GM13977 (cell line): ENCODE data around the gene NFE2L1.
"Not testable (repeated sequence)": the region's sequence is repeated elsewhere in the genome, so short reads cannot be mapped to it uniquely, and the experiment has no call there.

Experiments used
- DNase-seq: peaks from one replicate; pipeline ENCODE4 v3.0.0; 2012; ENCODE audit warnings: low spot score
- in situ Hi-C: fragments of 300-500 bp; cut with MboI; formaldehyde crosslinking; loops from one replicate; pipeline ENCODE4 v1.12.0; 2022; ENCODE audit warnings: low sequenced_read_pairs, low pct_unique_long_range_greater_than_20kb, mixed read lengths, inconsistent platforms; ENCODE audit not compliant: unreplicated experiment
- TF ChIP-seq, protein P1 (sequence below): IDR thresholded peaks from 2 replicates; pipeline ENCODE4 v1.5.1; 2012; ENCODE audit warnings: mild to moderate bottlenecking, control low read depth; ENCODE audit not compliant: insufficient read depth; ENCODE audit errors: extremely low read depth, missing control alignments

The NFE2L1 gene

DNA sequence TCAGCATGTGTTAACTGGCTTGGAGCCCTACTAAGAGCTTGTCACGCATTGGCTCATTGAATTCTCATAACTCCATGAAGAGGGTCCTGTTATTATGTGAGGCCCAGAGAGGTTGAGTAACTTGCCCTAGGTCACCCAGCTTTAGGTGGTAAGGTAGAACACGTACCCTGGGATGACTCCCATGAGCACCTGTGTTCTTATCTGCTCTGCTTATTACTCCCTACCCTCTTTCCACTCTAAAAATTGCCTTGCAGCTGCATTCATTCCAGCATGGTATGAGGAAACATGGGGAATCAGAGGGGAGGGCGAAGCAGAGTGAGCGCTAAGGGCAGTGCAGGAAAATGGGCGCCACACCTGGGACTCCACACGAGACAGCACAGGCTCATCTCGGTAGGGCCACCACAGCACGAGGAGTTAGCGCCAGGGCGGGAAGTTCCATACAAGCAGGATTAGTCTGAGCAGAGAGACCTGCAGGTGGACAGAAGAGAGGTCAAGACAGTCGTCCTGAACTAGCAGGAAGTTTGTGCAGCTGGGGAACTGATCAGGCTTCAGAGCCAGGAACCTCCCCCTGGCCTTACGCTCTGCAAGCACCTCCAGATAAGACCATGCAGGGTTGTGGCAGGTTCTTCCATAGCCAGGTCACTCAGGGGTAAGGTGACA, 20.7 kb upstream of the NFE2L1 start:
- in situ Hi-C loops, result loop anchor here (5.0 kb wide), 1 partner anchor 40 kb away; no protein-coding TSS in a partner anchor
- DNase-seq, result no peak
- TF ChIP-seq, protein P1, sequence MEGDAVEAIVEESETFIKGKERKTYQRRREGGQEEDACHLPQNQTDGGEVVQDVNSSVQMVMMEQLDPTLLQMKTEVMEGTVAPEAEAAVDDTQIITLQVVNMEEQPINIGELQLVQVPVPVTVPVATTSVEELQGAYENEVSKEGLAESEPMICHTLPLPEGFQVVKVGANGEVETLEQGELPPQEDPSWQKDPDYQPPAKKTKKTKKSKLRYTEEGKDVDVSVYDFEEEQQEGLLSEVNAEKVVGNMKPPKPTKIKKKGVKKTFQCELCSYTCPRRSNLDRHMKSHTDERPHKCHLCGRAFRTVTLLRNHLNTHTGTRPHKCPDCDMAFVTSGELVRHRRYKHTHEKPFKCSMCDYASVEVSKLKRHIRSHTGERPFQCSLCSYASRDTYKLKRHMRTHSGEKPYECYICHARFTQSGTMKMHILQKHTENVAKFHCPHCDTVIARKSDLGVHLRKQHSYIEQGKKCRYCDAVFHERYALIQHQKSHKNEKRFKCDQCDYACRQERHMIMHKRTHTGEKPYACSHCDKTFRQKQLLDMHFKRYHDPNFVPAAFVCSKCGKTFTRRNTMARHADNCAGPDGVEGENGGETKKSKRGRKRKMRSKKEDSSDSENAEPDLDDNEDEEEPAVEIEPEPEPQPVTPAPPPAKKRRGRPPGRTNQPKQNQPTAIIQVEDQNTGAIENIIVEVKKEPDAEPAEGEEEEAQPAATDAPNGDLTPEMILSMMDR, result no peak

DNA sequence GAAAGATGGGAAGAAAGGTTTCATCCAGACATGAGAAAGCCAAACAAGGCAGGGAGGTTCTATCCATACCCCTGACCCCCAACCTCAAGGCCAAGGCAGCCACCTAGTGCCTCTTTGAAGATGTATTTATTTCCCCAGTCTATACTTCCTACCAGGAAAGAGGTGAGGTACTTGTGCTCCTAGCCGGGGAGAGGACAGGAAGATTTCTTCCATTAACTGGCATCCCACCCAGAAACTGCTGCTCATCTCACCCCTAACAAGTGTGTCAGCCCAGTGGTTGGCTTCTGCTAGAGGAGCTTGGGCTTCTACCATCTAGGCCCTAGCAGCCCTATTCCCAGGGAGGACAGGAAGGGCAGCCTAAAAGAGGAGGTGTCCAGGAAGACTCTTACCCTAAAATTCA, 19.4 kb upstream of the NFE2L1 start:
- DNase-seq, result no peak
- TF ChIP-seq, protein P1, result no peak
- in situ Hi-C loops, result loop anchor here (5.0 kb wide), 1 partner anchor 39 kb away; no protein-coding TSS in a partner anchor

DNA sequence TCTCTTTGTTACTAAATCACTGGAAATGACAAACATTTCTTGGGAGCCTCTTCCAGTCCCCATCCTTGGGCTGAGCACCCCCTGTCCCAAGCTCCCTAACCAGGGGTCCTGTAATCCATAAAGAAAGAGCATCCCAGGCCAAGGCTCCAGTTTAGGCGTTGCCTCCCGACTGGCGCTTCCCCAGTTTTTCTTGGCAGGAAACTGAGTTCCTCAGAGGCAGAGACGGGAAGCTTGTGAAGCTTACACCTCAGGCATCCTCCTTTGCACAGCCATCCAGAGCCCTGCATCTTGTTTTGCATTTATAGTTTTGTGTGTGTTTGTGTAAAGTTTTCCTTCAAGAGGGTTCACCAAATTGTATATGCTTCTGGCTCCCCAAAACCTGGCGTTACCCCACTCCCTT, 17.6 kb upstream of the NFE2L1 start:
- in situ Hi-C loops, result no loop called here
- DNase-seq, result no peak
- TF ChIP-seq, protein P1, result no peak

DNA sequence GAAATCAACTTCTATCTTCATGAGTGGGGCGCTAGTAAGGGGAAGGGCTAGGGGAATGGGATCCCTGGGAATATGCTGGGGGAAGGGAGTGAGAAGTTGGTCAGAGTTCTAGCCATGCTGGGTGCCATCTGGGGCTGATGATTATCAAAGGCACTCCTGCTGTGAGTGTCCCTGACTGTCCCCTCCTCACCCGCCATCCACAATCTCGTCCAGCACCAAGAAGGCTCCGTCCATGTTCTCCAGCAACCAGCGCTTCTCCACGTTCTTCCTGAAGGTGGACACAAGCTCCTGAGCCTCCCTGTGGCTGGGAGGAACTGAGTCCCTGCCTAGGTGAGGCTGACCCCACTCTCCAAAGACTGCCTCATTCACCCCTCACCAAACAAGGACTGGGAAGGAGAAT, 16.2 kb upstream of the NFE2L1 start:
- TF ChIP-seq, protein P1, result no peak
- DNase-seq, result no peak
- in situ Hi-C loops, result no loop called here

DNA sequence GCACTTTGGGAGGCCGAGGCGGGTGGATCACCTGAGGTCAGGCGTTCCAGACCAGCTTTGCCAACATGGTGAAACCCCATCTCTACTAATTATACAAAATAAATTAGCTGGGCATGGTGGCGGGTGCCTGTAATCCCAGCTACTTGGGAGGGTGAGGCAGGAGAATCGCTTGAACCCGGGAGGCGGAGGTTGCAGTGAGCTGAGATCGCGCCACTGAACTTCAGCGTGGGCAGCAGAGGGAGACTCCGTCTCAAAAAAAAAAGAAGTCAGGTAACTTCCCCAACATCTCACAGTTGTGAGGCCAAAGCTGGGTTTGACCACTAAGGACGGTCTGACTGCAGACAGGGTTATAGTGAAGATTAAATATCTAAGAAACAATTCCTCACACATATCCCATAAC, 13.4 kb upstream of the NFE2L1 start:
- in situ Hi-C loops, result not testable (repeated sequence)

DNA sequence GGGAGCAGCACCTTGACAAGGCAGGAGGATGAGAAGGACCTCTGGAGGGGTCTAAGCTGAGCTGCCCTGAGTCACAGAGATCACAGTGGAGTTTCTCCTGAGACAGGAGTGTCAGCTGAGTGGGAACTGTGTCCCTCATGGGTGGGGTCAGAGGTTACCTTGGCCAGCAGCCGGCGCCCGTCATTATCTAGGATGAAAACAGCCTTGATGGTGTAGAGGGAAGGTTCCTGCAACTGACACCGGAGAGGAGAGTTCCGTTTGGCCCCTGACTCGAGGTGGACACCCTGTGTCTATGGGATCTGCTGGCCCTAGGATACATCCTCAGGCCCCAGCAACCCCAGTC, 11.5 kb upstream of the NFE2L1 start:
- no peak for DNase-seq
- TF ChIP-seq, protein P1, result no peak
- in situ Hi-C loops, result no loop called here

More for the DNA sequence above, 13.4 kb upstream of the NFE2L1 start:
- not testable (repeated sequence) for DNase-seq

DNA sequence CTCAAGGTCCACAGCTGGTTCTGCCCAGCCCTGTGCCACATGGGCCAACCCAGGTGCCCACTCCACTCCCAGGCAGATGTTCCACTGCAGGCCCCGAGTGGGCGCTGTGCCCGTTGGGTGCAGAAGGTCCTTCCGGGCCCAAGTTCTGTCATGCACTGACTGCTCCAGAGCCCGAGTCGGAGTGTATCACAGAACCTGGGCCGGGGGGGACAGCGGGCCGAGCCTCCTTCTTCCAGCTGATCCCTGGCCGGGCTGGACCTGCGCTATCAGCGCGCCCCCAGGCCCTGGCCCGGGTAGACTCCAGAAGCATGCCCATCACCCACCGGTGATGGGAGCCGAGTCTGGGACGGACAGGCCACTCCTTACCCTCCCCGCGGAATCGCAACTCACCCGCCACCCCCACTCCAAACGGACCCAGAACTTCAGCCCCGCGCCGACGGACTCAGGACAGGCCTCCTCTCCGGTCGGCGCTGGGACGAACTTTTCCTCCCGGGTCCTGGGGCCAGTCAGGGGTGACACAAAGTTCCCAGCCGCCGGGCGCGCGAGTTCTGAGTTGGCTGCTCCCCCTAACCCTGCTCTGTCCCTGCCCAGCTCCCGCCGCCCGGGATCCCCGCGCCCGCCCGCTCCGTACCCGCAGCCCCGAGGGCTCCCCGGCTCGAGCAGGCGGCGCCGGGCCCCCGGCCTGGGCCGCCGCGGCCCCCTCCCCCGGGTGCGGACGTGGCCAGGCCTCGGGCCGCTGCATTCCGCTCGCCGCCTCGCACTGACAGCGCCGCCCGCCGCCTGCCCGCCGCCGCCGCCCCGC, 10.9 kb upstream of the NFE2L1 start, which contains the start of gene COPZ2:
Gene COPZ2 (minus strand): TSS at position 762 of the 802 bp plus-strand sequence. CDS start 20 bp downstream, at position 742.
- in situ Hi-C loops, result no loop called here
- peak; percentile 62 for DNase-seq
- TF ChIP-seq, protein P1, result peak; percentile 69
